Fibroblast of mammary gland (primary cell): Measurements from ENCODE around the gene RBM19.
A peak's percentile ranks its signal among the peaks of the same experiment; 100 is the strongest.

Experiments used
- DNase-seq: peaks from one replicate; pipeline ENCODE4 v3.0.0-alpha.2; 2010; ENCODE audit warnings: low read depth
- H3K4me3 ChIP-seq: 2 replicates; pipeline ENCODE4 v1.5.1; 2011; ENCODE audit warnings: low read depth, mild to moderate bottlenecking, low read length, moderate library complexity; ENCODE audit not compliant: control insufficient read depth
- CTCF ChIP-seq: conservative IDR thresholded peaks from 2 replicates; pipeline ENCODE4 v1.5.1; 2011; ENCODE audit warnings: low read depth, low read length, inconsistent platforms; ENCODE audit not compliant: control insufficient read depth, insufficient read depth

The RBM19 gene

GRCh38 chr12:113772505-113773030 is 193.6 kb downstream of the RBM19 start:
- H3K4me3 ChIP-seq, result no peak overlapping the region
- DNase-seq, result no peak
- TF ChIP-seq CTCF, result no peak

- TF ChIP-seq CTCF, result no peak
- H3K4me3 ChIP-seq, result no peak overlapping the region
- DNase-seq, result no peak
These were observed 195.7 kb downstream of the RBM19 start for GRCh38 chr12:113770389-113770865.

- no peak for DNase-seq
- no peak for TF ChIP-seq CTCF
- H3K4me3 ChIP-seq, result no peak overlapping the region
These were observed 196.8 kb downstream of the RBM19 start for GRCh38 chr12:113769305-113769704.

- TF ChIP-seq CTCF, result no peak
- DNase-seq, result no peak
- H3K4me3 ChIP-seq, result no peak overlapping the region
These were observed 197.3 kb downstream of the RBM19 start for GRCh38 chr12:113768850-113769249.

DNA sequence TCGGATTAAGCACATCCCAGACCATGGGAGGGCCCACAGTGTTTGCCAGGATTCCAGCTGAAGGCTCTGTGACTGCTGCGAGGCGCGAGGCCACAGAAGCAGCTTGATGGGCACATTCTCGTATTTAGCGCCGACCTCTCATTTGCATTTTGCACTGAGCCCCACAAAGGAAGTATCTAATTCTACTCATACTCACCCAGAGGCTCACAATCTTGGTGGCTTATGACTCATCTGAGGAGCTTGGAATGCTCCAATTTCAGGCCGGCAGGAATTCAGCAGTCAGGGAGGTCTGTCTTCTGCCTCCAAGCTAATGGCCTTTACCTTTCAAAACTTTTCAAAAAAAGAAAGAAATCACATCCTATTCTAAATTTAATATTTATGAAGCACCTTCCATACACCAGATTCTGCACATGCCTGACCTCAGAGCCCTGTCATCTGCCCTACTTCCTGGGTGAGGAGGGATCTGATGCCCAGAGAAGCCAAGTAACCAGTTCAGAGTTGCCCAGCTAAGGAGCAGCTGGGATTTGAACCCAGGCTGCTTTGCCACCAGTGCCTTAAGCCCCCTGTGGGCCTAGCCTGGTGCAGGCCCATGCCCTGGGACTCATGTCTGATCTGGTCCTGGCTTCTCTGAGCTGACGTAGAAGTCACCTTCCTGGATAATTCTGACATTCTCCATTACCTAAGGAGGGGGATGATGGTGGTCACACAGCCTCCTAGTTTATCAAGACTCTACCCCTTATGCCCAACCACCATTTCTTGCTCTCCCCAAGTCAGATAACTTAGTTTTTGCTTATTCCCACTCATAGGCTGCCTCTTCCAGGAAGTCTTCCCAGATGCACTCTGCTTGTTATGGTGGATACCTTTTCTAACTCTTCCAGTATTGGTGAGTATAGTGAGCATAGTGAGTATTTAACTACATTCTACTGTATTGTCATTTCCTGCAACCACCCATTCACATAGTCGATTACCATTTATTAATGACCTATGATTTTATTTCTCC is 198.9 kb downstream of the RBM19 start:
- DNase-seq, result peak; percentile 66

More for the DNA sequence above, 198.9 kb downstream of the RBM19 start:
- H3K4me3 ChIP-seq, result no peak overlapping the region
- no peak for TF ChIP-seq CTCF
